Mammary epithelial cell (primary cell): Measurements from ENCODE around the gene ADAM29.

Experiments
- EZH2 ChIP-seq: IDR thresholded peaks from 2 replicates; pipeline ENCODE4 v1.6.1; 2012; ENCODE audit warnings: low read length, inconsistent platforms, borderline replicate concordance
- TF ChIP-seq, protein P1 (sequence below), 2 donors: IDR thresholded peaks in 1 of 2; conservative IDR thresholded peaks in 1 of 2; 2 replicates each; pipeline ENCODE4 v1.5.1; 2011 to 2012; ENCODE audit warnings: inconsistent platforms in 2 of 2, low read length in 2 of 2, mild to moderate bottlenecking in 2 of 2, control low read depth in 1 of 2, low read depth in 1 of 2; ENCODE audit not compliant: insufficient read depth in 1 of 2; ENCODE audit errors: extremely low read depth in 1 of 2

- TF ChIP-seq, protein P1, sequence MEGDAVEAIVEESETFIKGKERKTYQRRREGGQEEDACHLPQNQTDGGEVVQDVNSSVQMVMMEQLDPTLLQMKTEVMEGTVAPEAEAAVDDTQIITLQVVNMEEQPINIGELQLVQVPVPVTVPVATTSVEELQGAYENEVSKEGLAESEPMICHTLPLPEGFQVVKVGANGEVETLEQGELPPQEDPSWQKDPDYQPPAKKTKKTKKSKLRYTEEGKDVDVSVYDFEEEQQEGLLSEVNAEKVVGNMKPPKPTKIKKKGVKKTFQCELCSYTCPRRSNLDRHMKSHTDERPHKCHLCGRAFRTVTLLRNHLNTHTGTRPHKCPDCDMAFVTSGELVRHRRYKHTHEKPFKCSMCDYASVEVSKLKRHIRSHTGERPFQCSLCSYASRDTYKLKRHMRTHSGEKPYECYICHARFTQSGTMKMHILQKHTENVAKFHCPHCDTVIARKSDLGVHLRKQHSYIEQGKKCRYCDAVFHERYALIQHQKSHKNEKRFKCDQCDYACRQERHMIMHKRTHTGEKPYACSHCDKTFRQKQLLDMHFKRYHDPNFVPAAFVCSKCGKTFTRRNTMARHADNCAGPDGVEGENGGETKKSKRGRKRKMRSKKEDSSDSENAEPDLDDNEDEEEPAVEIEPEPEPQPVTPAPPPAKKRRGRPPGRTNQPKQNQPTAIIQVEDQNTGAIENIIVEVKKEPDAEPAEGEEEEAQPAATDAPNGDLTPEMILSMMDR (conservative IDR thresholded peaks at IDR 0.05 in 1 of 2, IDR thresholded peaks at IDR 0.05 in 1 of 2; ENCODE audit: extremely low read depth in 1 of 2, insufficient read depth in 1 of 2, low read depth in 1 of 2, low read length in 2 of 2), result no peak
- TF ChIP-seq EZH2, result no peak
Observed at GRCh38 chr4:174874898-174875297, 43.3 kb upstream of the ADAM29 start.
